ENCODE data around the gene STRIP1.

The STRIP1 gene

DNA sequence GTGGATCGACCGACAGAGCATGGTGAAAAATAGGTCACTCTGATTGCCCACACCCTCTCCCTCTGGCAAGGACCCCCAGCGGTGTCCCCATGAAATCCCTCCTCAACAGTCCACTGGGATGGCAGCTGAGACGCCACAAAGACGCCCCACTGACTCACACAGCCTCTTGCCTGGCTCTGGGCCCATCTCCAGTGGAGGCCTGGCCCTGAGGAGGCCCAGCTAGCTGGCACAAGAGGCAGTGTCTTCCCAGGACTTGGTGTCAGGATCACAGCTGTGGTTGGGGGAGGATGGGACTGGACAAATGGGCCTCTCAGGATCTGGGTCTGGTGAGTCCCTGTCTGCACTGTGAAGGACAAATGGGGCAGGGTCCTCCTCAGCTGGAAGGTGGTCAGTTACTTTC, 31.4 kb downstream of the STRIP1 start:
- peaks cover 59% of the 10 kb centered on the region for H3K27me3 ChIP-seq (ENCODE audit: insufficient read depth, insufficient read length)

DNA sequence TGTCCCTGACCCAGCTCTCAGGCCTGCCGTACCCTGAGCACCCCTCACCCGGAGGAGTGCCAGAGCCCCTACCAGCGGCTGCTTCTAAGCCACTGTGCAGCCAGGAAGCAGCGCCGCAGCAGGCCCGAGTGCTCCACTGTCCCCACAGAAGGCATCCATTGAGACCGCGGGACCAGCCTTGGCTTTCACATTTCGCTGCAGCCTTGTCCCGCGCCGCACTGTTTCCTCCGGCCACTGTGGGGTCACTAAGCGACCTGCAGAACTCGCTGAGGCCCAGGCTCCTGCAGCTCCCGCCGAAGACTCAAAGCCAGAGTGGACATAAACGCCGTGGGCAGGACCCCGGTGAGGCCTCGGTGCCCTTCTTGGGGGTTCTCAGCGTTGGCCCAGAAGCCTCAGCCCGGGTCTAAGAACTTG, 33.1 kb downstream of the STRIP1 start:
- TF ChIP-seq SUZ12 (IDR thresholded peaks at IDR 0.05; ENCODE audit: extremely low read depth, insufficient read depth, insufficient read length) (no peak), ZNF274 (IDR thresholded peaks at IDR 0.05; ENCODE audit: low read depth, low read length) (no peak), YY1 (IDR thresholded peaks at IDR 0.05; ENCODE audit: insufficient read depth, insufficient read length) (no peak)
- H3K4me3 ChIP-seq (ENCODE audit: insufficient read length, low read depth): peak overlapping the region; percentile 25

More for the DNA sequence above, 31.4 kb downstream of the STRIP1 start:
- H3K9me3 ChIP-seq (ENCODE audit: insufficient read depth, low read length): no peaks in the 10 kb centered on the region
- no peak for DNase-seq (ENCODE audit: low read depth, low spot score)
- H3K4me1 ChIP-seq (ENCODE audit: insufficient read depth, insufficient read length): peaks cover 25% of the 10 kb centered on the region
- TF ChIP-seq YY1 (IDR thresholded peaks at IDR 0.05; ENCODE audit: insufficient read depth, insufficient read length) (no peak), SUZ12 (IDR thresholded peaks at IDR 0.05; ENCODE audit: extremely low read depth, insufficient read depth, insufficient read length) (no peak), ZNF274 (IDR thresholded peaks at IDR 0.05; ENCODE audit: low read depth, low read length) (no peak)
- H3K4me3 ChIP-seq (ENCODE audit: insufficient read length, low read depth): no peak overlapping the region
- H3K36me3 ChIP-seq (ENCODE audit: insufficient read depth, insufficient read length, low read length): peaks cover 19% of the 10 kb centered on the region
- no peak overlapping the region for H3K9ac ChIP-seq (ENCODE audit: insufficient read length, low read depth)

DNA sequence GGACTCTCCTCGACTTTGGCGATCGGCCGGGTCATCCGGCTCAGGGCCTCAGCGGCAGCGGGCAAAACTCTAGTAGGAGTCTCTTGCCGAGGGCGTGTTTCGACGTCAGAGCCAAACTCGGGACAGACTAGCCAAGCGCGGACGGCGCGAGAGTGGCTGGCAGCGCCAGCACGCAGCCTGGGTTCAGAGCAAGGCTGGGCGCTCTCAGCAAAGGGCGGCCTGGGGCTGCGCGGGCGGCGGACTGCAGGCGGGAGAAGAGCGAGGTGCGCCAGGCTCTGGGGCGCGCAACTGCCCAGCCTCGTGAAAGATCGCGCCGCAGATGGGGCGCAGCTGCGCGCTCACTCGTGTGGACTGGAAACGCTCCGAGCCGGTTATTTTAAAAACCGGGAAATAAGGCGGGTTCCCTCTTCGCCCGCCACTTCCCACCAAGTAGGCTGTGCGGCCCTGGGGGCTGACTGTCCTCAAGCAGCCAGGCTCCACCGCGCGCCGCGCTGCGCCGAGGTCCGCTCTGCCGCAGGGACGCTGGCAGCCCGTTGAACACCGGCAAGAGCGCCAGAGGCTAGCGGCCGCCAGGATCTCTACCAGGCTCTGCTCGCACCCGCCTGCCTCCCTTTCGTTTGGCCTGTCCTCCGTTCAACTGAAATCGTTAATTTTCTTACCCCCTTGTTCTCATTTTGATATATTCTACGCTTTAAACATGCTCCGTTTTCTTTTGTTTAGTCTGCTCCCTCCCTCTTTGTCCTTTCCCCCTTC, 33.6 kb downstream of the STRIP1 start:
- H3K9me3 ChIP-seq (ENCODE audit: insufficient read depth, low read length): no peaks in the 10 kb centered on the region
- H3K36me3 ChIP-seq (ENCODE audit: insufficient read depth, insufficient read length, low read length): peaks cover 3% of the 10 kb centered on the region
- H3K9ac ChIP-seq (ENCODE audit: insufficient read length, low read depth): peak overlapping the region; percentile 74
- H3K27me3 ChIP-seq (ENCODE audit: insufficient read depth, insufficient read length): peaks cover 81% of the 10 kb centered on the region
- H3K4me1 ChIP-seq (ENCODE audit: insufficient read depth, insufficient read length): peaks cover 28% of the 10 kb centered on the region
- no peak for DNase-seq (ENCODE audit: low read depth, low spot score)
- peak overlapping the region; percentile 25 for H3K4me3 ChIP-seq (ENCODE audit: insufficient read length, low read depth)
- no peak for TF ChIP-seq ZNF274 (IDR thresholded peaks at IDR 0.05; ENCODE audit: low read depth, low read length)
- peak; percentile 96 for TF ChIP-seq SUZ12 (IDR thresholded peaks at IDR 0.05; ENCODE audit: extremely low read depth, insufficient read depth, insufficient read length)

More for the DNA sequence above, 33.1 kb downstream of the STRIP1 start:
- Histone ChIP-seq H3K9ac (ENCODE audit: insufficient read length, low read depth) (peak overlapping the region; percentile 74), H3K36me3 (ENCODE audit: insufficient read depth, insufficient read length, low read length) (peaks cover 5% of the 10 kb centered on the region), H3K4me1 (ENCODE audit: insufficient read depth, insufficient read length) (peaks cover 28% of the 10 kb centered on the region), H3K9me3 (ENCODE audit: insufficient read depth, low read length) (no peaks in the 10 kb centered on the region), H3K27me3 (ENCODE audit: insufficient read depth, insufficient read length) (peaks cover 76% of the 10 kb centered on the region)
- DNase-seq (ENCODE audit: low read depth, low spot score): no peak

DNA sequence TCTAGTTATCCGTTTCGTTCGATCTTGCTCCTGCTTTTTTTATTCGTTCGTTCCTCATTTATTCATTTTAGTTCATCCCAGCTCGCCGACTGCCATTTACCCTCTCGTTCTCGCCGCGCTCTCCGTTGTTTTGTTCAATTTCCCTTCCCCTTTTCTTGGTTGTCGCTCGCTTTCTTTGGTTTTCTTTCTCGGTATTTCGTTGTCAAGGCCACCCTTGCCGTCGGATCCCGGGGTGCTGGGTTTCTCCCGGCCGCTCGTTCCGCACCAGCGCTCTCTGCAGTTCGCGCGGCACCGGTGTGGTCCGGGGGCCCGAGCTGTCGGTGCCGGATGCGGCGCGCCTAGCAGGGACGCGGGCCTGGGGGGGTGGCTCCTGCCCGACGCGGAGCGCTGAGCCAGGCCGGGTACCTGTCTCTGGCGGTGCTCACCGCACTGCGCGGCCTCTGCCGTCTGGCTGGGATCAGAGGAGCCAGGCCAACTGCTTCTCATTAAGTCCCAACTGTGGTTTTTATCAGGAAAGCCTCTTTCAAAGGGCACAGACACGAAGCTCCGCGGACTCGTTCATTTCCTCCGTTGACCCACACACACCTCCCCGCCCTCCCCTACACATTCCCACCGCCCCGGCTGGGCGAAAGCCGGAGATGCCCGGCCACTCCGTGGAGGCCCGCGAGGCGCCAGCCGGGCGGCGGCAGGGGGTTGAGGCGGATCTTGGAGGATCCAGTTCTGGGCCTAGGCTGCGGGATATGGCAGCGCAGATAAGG, 34.4 kb downstream of the STRIP1 start:
- TF ChIP-seq SUZ12 (IDR thresholded peaks at IDR 0.05; ENCODE audit: extremely low read depth, insufficient read depth, insufficient read length) (no peak), YY1 (IDR thresholded peaks at IDR 0.05; ENCODE audit: insufficient read depth, insufficient read length) (no peak), ZNF274 (IDR thresholded peaks at IDR 0.05; ENCODE audit: low read depth, low read length) (no peak)
- H3K9ac ChIP-seq (ENCODE audit: insufficient read length, low read depth): peak overlapping the region; percentile 74
- no peaks in the 10 kb centered on the region for H3K36me3 ChIP-seq (ENCODE audit: insufficient read depth, insufficient read length, low read length)
- H3K27me3 ChIP-seq (ENCODE audit: insufficient read depth, insufficient read length): peaks cover 89% of the 10 kb centered on the region
- H3K4me1 ChIP-seq (ENCODE audit: insufficient read depth, insufficient read length): peaks cover 28% of the 10 kb centered on the region
- H3K9me3 ChIP-seq (ENCODE audit: insufficient read depth, low read length): no peaks in the 10 kb centered on the region
- H3K4me3 ChIP-seq (ENCODE audit: insufficient read length, low read depth): peak overlapping the region; percentile 25
- no peak for DNase-seq (ENCODE audit: low read depth, low spot score)

DNA sequence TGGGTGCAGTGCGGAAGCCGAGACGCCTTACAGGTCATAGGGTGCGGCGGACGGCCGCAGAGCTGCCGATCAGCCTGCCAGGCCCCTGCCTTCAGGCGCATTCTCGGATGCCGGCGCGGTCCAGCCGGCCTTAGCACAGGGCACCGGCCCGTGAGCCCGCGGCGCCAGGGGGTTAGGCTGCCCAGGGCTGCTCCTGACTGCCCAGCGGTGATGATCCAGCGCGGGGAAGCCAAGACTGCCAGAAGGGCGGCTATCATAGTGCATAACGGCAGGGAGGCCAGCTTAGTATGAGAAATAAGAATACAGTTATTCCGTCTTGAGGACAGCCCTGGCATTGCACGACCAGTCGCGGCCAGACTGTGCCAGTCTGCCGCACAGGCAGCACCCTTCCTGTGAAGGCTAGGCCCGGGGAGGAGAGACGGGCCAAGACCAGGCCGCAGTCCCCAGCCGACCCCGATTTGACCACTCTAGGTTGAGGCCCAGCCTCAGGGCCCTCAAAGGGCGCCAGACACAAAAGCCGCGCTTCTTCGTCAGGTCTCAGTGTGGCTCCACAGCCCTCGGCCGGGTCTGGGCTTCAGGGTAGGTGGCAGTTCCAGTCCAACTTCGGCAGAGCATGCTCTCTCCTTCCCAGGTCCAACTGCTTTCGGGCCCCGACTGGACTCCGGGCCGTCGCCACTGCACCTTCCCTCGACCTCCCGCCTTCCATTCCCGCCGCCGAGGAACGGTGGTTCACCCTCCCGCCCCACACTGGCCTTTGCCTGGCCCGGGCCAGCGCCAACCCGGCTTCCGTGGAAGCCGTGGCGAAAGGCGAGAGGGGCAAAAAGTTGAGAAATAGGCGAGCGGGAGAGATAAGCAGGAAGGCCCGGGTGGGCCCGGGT, 35.2 kb downstream of the STRIP1 start:
- no peaks in the 10 kb centered on the region for H3K9me3 ChIP-seq (ENCODE audit: insufficient read depth, low read length)
- DNase-seq (ENCODE audit: low read depth, low spot score): no peak
- peaks cover 97% of the 10 kb centered on the region for H3K27me3 ChIP-seq (ENCODE audit: insufficient read depth, insufficient read length)
- TF ChIP-seq SUZ12 (IDR thresholded peaks at IDR 0.05; ENCODE audit: extremely low read depth, insufficient read depth, insufficient read length) (peak; percentile 95), ZNF274 (IDR thresholded peaks at IDR 0.05; ENCODE audit: low read depth, low read length) (no peak)
- peak overlapping the region; percentile 62 for H3K9ac ChIP-seq (ENCODE audit: insufficient read length, low read depth)
- H3K4me3 ChIP-seq (ENCODE audit: insufficient read length, low read depth): peak overlapping the region; percentile 37
- H3K36me3 ChIP-seq (ENCODE audit: insufficient read depth, insufficient read length, low read length): no peaks in the 10 kb centered on the region
- peaks cover 25% of the 10 kb centered on the region for H3K4me1 ChIP-seq (ENCODE audit: insufficient read depth, insufficient read length)

GRCh38 chr1:110070282-110070669, 35.9 kb downstream of the STRIP1 start:
- Histone ChIP-seq H3K9ac (ENCODE audit: insufficient read length, low read depth) (peak overlapping the region; percentile 62), H3K4me1 (ENCODE audit: insufficient read depth, insufficient read length) (peaks cover 25% of the 10 kb centered on the region), H3K27me3 (ENCODE audit: insufficient read depth, insufficient read length) (peaks cover 98% of the 10 kb centered on the region), H3K9me3 (ENCODE audit: insufficient read depth, low read length) (no peaks in the 10 kb centered on the region), H3K4me3 (ENCODE audit: insufficient read length, low read depth) (peak overlapping the region; percentile 37), H3K36me3 (ENCODE audit: insufficient read depth, insufficient read length, low read length) (no peaks in the 10 kb centered on the region)
- DNase-seq (ENCODE audit: low read depth, low spot score): no peak
- TF ChIP-seq ZNF274 (IDR thresholded peaks at IDR 0.05; ENCODE audit: low read depth, low read length): no peak
- no peak for TF ChIP-seq YY1 (IDR thresholded peaks at IDR 0.05; ENCODE audit: insufficient read depth, insufficient read length)
- TF ChIP-seq SUZ12 (IDR thresholded peaks at IDR 0.05; ENCODE audit: extremely low read depth, insufficient read depth, insufficient read length): no peak
